GM06990 (cell line): ENCODE data around the gene SRRD.

Source experiments
- DNase-seq: peaks from one replicate; pipeline ENCODE4 v3.0.0-alpha.2; 2011; ENCODE audit not compliant: insufficient read length; ENCODE audit errors: extremely low read depth
- H3K27me3 ChIP-seq: replicated peaks from 2 replicates; pipeline ENCODE4 v1.6.0; 2011; ENCODE audit warnings: low read length; ENCODE audit not compliant: control insufficient read depth, insufficient read depth
- H3K36me3 ChIP-seq: 2 replicates; pipeline ENCODE4 v1.5.1; 2011; ENCODE audit warnings: low read length; ENCODE audit not compliant: control insufficient read depth, insufficient read depth
- H3K4me3 ChIP-seq: replicated peaks from 2 replicates; pipeline ENCODE4 v1.5.1; 2011; ENCODE audit warnings: low read depth, mild to moderate bottlenecking, control low read depth, low read length
- CTCF ChIP-seq: IDR thresholded peaks from 2 replicates; pipeline ENCODE4 v1.5.1; 2011; ENCODE audit warnings: low read length, control low read depth, mild to moderate bottlenecking, inconsistent platforms; ENCODE audit not compliant: insufficient read depth, poor library complexity, severe bottlenecking

SRRD gene

GRCh38 chr22:26464312-26464711 is 19.4 kb upstream of the SRRD start:
- Histone ChIP-seq H3K4me3 (no peak overlapping the region), H3K27me3 (no peaks in the 10 kb centered on the region), H3K36me3 (peaks cover 35% of the 10 kb centered on the region)
- no peak for TF ChIP-seq CTCF
- no peak for DNase-seq

- no peak for DNase-seq
- Histone ChIP-seq H3K27me3 (no peaks in the 10 kb centered on the region), H3K36me3 (peaks cover 44% of the 10 kb centered on the region), H3K4me3 (no peak overlapping the region)
- no peak for TF ChIP-seq CTCF
These were observed 17.5 kb upstream of the SRRD start for GRCh38 chr22:26466196-26466595.

- no peak for TF ChIP-seq CTCF
- Histone ChIP-seq H3K27me3 (no peaks in the 10 kb centered on the region), H3K4me3 (no peak overlapping the region), H3K36me3 (peaks cover 28% of the 10 kb centered on the region)
- DNase-seq: no peak
These were observed 12.9 kb upstream of the SRRD start for GRCh38 chr22:26470807-26471206.

GRCh38 chr22:26471522-26471921 is 12.2 kb upstream of the SRRD start:
- Histone ChIP-seq H3K36me3 (peaks cover 25% of the 10 kb centered on the region), H3K4me3 (no peak overlapping the region), H3K27me3 (no peaks in the 10 kb centered on the region)
- DNase-seq: no peak
- TF ChIP-seq CTCF: no peak

GRCh38 chr22:26474682-26475081 is 9.0 kb upstream of the SRRD start:
- no peak for DNase-seq
- Histone ChIP-seq H3K36me3 (peaks cover 17% of the 10 kb centered on the region), H3K27me3 (no peaks in the 10 kb centered on the region), H3K4me3 (no peak overlapping the region)
- no peak for TF ChIP-seq CTCF

GRCh38 chr22:26476705-26477340 is 6.9 kb upstream of the SRRD start:
- no peak for TF ChIP-seq CTCF
- H3K4me3 ChIP-seq: no peak overlapping the region
- H3K27me3 ChIP-seq: no peaks in the 10 kb centered on the region
- no peak for DNase-seq
- peaks cover 1% of the 10 kb centered on the region; the same call in 1 of the 2 replicates for H3K36me3 ChIP-seq
